ENCODE measurements around the gene CCDC13.

DNA sequence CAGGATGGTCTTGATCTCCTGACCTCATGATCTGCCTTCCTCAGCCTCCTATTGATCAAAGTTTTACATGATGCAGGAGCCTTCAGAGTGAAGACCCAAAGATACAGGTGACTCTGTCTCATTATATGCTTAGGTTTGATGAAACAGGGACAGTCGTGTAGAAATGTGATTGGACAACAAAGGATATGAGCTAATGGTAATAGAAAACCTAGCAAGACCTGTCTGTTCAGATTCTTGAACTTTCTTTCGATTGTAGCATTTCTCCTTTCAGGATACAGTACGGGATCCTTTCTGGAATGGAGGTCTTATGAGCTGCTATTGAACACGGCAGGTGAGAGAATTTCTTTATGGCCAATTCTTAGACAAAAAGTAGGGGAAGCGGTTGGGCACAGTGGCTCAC, 36.1 kb upstream of the CCDC13 start, which contains the start of gene ACKR2:
- TF ChIP-seq, protein P1, sequence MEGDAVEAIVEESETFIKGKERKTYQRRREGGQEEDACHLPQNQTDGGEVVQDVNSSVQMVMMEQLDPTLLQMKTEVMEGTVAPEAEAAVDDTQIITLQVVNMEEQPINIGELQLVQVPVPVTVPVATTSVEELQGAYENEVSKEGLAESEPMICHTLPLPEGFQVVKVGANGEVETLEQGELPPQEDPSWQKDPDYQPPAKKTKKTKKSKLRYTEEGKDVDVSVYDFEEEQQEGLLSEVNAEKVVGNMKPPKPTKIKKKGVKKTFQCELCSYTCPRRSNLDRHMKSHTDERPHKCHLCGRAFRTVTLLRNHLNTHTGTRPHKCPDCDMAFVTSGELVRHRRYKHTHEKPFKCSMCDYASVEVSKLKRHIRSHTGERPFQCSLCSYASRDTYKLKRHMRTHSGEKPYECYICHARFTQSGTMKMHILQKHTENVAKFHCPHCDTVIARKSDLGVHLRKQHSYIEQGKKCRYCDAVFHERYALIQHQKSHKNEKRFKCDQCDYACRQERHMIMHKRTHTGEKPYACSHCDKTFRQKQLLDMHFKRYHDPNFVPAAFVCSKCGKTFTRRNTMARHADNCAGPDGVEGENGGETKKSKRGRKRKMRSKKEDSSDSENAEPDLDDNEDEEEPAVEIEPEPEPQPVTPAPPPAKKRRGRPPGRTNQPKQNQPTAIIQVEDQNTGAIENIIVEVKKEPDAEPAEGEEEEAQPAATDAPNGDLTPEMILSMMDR (IDR thresholded peaks at IDR 0.05) = no peak
- TF ChIP-seq POLR2A (IDR thresholded peaks at IDR 0.05; ENCODE audit: low read length) = no peak
- TF ChIP-seq EHMT2 (IDR thresholded peaks at IDR 0.05; ENCODE audit: low read depth) = no peak
- no peak for TF ChIP-seq BHLHE40 (IDR thresholded peaks at IDR 0.05; ENCODE audit: low read depth, low read length)
- TF ChIP-seq, protein P2, sequence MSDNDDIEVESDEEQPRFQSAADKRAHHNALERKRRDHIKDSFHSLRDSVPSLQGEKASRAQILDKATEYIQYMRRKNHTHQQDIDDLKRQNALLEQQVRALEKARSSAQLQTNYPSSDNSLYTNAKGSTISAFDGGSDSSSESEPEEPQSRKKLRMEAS (IDR thresholded peaks at IDR 0.05) = no peak
- TF ChIP-seq, protein P3, sequence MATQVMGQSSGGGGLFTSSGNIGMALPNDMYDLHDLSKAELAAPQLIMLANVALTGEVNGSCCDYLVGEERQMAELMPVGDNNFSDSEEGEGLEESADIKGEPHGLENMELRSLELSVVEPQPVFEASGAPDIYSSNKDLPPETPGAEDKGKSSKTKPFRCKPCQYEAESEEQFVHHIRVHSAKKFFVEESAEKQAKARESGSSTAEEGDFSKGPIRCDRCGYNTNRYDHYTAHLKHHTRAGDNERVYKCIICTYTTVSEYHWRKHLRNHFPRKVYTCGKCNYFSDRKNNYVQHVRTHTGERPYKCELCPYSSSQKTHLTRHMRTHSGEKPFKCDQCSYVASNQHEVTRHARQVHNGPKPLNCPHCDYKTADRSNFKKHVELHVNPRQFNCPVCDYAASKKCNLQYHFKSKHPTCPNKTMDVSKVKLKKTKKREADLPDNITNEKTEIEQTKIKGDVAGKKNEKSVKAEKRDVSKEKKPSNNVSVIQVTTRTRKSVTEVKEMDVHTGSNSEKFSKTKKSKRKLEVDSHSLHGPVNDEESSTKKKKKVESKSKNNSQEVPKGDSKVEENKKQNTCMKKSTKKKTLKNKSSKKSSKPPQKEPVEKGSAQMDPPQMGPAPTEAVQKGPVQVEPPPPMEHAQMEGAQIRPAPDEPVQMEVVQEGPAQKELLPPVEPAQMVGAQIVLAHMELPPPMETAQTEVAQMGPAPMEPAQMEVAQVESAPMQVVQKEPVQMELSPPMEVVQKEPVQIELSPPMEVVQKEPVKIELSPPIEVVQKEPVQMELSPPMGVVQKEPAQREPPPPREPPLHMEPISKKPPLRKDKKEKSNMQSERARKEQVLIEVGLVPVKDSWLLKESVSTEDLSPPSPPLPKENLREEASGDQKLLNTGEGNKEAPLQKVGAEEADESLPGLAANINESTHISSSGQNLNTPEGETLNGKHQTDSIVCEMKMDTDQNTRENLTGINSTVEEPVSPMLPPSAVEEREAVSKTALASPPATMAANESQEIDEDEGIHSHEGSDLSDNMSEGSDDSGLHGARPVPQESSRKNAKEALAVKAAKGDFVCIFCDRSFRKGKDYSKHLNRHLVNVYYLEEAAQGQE (IDR thresholded peaks at IDR 0.05) = no peak
- TF ChIP-seq RAD21 (conservative IDR thresholded peaks at IDR 0.05 in 1 of 2, IDR thresholded peaks at IDR 0.05 in 1 of 2) = no peak
- TF ChIP-seq MYC (IDR thresholded peaks at IDR 0.05; ENCODE audit: borderline replicate concordance, low read length) = no peak
- TF ChIP-seq EP300 (IDR thresholded peaks at IDR 0.05) = no peak

Measured in A549 (cell line).